GM21526 (cell line): ENCODE results near the gene BTBD10.

ENCODE experiments used
- ATAC-seq: cut with Tn5 transposase; IDR thresholded peaks from one replicate; pipeline ENCODE4 v1.9.1; 2021; ENCODE audit warnings: moderate library complexity; ENCODE audit not compliant: unreplicated experiment, low FRiP score

BTBD10 gene

DNA sequence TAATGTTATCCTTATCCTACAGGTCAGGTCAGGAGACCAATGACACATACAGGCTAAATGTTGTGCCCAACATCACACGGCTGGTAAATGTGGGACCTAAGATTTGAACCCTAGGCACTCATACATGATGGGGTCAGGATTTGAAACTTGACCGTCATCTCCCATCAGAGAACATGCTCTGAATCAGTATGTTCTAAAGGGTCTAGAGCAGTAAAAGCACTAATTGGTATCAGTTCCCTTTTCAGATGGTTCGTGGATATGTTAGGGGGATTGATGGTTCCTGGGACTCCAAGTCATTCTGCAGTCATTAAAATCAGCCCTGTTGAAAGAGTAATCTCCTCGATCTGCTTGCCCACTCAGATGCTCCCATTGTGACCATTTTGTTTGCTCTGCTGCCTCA lies 120.0 kb downstream of the BTBD10 start:
- ATAC-seq: peak; percentile 45

DNA sequence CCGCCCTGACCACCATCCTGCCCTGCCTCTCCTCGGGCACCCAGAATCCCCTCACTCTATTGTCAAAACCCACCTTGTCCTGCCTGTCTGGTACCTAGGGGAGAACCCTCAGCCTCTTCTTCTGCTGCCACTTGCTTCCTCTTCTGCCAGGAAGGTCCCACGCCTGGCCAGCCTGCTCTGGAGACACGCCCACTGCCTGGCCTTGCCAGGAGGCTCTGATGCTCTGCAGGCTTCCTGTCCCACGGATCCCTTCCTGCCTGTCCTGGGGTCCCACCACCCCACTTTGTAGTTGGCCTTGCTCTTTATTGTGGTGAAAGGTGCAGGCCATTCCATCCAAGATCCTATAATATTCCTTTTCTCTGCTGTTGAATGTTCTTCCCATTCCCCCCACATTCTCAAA lies 122.0 kb downstream of the BTBD10 start:
- ATAC-seq: no peak

DNA sequence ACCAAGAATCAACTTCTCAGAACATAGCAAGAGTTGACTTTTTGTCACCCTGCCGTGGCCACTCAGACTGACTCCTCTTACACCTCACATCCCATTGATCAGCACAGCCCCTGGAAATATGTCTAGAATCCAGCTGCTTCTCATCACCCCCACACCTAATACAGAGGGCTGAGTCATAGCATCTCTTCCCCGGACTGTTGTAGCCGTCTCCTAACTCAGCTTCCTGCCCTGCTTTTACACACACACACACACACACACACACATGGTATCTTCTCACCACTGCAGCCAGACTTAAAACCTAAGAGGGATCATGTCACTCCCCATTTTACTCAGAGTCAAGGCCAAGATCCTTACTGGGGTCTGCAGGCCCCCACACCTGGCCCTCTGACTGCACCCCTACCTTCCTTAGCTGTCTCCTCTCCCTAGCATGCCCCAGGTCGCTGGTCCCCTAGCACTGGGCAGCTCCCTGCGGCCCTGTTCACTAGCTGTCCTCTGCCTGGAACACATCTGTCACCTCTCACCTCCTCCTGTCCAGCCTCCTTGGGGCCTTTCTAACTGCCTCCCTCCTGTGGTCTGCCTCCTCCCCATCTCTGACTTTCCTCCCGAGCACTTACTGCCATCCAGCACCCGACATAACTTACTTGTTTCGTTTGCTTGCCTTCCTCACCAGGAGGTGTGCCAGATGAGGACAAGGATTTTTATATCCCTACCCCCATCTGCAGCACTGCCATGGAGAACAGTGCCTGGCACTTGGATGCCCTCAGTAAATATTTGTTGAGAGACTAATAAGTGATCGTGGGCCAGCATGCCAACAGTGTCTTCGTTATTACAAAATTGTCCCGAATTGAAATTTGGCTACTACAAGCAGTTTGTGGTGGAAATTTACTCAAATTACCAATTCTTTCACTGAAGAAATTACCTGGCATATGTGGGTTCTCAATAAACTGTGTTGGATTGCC lies 123.5 kb downstream of the BTBD10 start:
- no peak for ATAC-seq

DNA sequence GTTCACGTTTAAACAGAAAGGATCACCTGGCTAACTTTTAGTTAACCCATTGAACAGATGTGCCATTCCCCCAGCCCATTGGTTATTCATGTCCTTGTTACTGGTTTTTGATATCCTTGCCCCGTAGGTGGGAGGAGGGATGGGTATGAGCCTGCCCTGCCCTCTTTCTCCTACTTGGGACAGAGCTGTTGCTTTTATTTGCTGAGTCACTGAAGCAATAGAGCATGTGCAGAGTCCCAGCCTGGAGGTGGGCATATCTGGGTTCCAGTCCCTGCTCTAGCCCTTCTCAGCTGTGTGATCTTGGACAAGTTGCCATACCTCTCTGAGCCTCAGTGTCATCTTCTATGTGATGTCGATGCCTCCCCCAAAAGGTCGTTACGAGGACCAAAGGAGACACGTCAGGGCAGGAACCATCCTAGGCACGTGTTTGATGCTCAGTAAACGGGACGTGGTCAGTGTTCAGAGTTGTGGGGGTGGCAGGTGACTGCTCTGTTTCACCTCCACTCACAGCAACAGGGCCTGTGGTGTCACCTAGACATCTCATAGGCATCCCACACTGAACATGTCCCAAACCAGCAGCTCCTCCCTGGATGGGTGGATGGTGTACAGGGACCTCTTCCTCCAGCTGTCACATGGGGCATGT lies 124.5 kb downstream of the BTBD10 start:
- ATAC-seq: no peak

DNA sequence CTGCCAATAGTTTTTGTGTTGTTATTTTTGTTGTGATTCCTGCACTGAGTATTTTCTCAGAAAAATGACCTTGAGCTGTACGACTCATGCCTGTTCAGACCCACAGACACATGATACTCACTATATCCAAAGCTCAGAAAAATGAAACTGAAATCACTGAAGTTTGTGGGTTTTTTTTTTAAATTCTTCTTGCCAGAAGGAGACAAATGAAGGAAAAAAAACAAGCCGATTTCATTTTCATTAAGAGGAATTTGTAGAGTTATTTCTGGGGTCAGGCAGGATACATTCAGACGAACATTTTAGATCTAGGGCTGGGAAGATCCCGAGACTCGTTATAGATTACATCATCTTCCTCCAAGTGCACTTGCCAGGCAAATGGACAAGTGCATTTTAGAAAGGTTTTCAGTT lies 125.0 kb downstream of the BTBD10 start:
- no peak for ATAC-seq
